Activated CD4-positive, alpha-beta T cell treated with anti-CD3 and anti-CD28 coated beads, Interleukin-2, amount 10 ng/mL, durations not matched to agents 7 days and 5 days (primary cell): Measurements from ENCODE around the gene SLC6A9. TPM values are rescaled to one million over a fixed set of nuclear protein-coding genes. Genes with fewer than 3 reads are reported as not detected.

Source experiments
- CTCF ChIA-PET: fragments of 350-600 bp; sonication (Branson Sonifier 250); formaldehyde crosslinking; loops from one replicate; lab custom pipeline; 2021; ENCODE audit warnings: antibody characterized with exemption; lab: Charles Lee
- POLR2A ChIA-PET: fragments of 350-600 bp; sonication (Branson Sonifier 250); formaldehyde crosslinking; loops from one replicate; lab custom pipeline; 2021; ENCODE audit warnings: antibody characterized with exemption; lab: Charles Lee
- DNase-seq: peaks from one replicate; pipeline ENCODE4 v3.0.0-alpha.2; 2020
- H3K27ac Mint-ChIP-seq: one replicate; pipeline ENCODE4 v1.8.0; 2021; ENCODE audit warnings: mild to moderate bottlenecking, moderate library complexity, mixed read lengths
- H3K27me3 Mint-ChIP-seq: one replicate; pipeline ENCODE4 v1.8.0; 2021; ENCODE audit warnings: mixed read lengths
- H3K36me3 Mint-ChIP-seq: one replicate; pipeline ENCODE4 v1.8.0; 2021; ENCODE audit warnings: low read depth, mixed read lengths
- H3K4me1 Mint-ChIP-seq: one replicate; pipeline ENCODE4 v1.8.0; 2021; ENCODE audit warnings: mixed read lengths
- H3K4me3 Mint-ChIP-seq: one replicate; pipeline ENCODE4 v1.8.0; 2021; ENCODE audit warnings: mild to moderate bottlenecking, moderate library complexity, mixed read lengths
- H3K9me3 Mint-ChIP-seq: one replicate; pipeline ENCODE4 v1.8.0; 2021; ENCODE audit warnings: mixed read lengths
- total RNA-seq, 2 experiments: library from RNA; stranded (reverse); gene quantifications; one replicate each; pipeline ENCODE4 v1.2.3, GENCODE V29; 2021

The SLC6A9 gene
- total RNA-seq, 2 experiments from 2014 or later, result 4.0 to 4.8 TPM

DNA sequence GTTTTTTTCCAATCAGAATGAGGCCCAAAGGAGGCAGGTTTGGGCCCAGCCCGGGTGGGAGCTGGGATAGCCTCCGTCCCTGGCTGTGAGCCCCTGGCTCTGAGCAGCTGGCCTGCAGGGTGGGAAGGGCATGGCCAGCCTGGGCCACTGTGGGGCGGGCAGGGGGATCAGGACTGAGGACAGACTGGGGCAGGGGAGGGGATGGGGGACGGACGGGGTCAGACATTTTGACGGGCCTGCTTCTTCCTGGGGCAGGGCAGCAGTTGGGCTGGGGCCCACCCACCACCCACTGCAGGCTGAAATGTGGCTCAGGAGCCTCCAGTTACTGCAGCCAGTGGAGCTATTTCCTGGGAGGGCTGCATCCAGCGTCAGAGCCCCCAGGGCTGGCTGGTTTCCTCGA lies 2.5 kb upstream of the SLC6A9 start:
- Mint-ChIP-seq H3K4me3 (no peak overlapping the region), H3K36me3 (no peaks in the 10 kb centered on the region), H3K27me3 (peaks cover 1% of the 10 kb centered on the region), H3K4me1 (peaks cover 30% of the 10 kb centered on the region), H3K27ac (no peak overlapping the region), H3K9me3 (no peaks in the 10 kb centered on the region)
- ChIA-PET POLR2A (no interaction called here), CTCF (interaction anchor here (0.6 to 2.6 kb wide), 5 partner anchors 11 to 516 kb away, joined by 3 to 7 read pairs (median 3); no protein-coding TSS in a partner anchor)
- no peak for DNase-seq

DNA sequence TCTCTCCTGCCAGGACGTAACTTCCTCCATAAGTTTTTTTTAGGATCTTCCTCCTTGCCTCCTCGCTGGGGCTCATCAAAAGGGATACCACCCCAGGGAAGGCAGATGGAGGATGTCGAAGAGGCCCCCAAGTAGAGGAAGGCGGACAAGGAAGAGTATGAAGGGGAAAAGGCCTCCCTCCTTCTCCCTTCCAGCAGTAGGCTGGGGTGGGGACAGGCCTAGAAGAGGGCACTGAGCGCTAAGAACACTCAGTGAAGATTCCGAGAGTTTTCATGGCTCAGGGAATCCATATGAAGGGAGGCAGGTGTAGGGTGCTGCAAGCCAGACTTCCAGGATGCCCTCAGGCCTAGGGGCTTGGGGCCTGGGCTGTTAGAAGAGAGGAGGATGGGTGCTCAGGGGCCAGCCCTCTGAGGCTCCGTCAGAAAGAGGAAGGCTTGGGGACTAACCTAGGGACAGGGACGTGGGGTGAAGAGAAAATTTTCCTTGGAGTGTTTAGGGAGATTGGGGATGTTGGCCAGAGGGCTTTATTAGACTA lies 1.8 kb upstream of the SLC6A9 start:
- no peak for DNase-seq
- ChIA-PET CTCF (interaction anchor here (1.3 kb wide), 1 partner anchor 10 kb away, joined by 3 read pairs; no protein-coding TSS in a partner anchor), POLR2A (no interaction called here)
- Mint-ChIP-seq H3K27ac (peak overlapping the region; percentile 3), H3K4me3 (no peak overlapping the region), H3K4me1 (peaks cover 34% of the 10 kb centered on the region), H3K9me3 (no peaks in the 10 kb centered on the region), H3K27me3 (peaks cover 1% of the 10 kb centered on the region), H3K36me3 (no peaks in the 10 kb centered on the region)

DNA sequence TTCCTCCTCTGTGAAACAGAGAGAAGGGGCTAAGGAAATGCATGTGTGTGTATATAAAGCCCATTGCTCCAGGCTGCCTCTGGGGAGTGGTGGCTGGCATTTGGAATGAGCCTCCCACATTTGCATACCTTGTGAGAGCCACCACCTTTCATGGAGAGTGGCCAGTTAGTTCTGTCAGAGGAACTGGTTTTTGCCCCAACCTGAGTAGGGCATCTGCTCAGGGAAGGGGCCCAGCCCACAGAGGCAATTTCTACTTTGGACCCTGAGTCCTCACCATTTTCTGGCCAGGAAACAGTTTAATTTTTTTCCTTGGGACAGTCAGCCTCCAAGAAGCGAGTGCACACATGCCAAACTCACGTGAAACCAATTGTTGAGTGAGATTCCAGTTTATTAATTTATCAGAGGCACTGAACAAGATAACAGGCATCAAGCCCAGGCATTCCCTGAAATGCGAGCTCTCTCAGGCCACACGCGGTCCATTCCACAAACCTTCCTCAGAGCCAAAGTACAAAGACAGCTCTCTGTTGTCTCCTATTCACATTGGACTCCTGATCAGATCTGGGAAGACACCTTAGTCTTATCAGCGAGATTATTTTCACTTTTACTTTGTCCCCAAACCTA lies 1.0 kb upstream of the SLC6A9 start:
- H3K36me3 Mint-ChIP-seq, result no peaks in the 10 kb centered on the region
- DNase-seq, result no peak
- POLR2A ChIA-PET, result no interaction called here
- H3K9me3 Mint-ChIP-seq, result no peaks in the 10 kb centered on the region
- H3K4me3 Mint-ChIP-seq, result peak overlapping the region; percentile 84
- CTCF ChIA-PET, result no interaction called here
- H3K27me3 Mint-ChIP-seq, result peaks cover 1% of the 10 kb centered on the region
- H3K27ac Mint-ChIP-seq, result no peak overlapping the region
- H3K4me1 Mint-ChIP-seq, result peaks cover 37% of the 10 kb centered on the region

DNA sequence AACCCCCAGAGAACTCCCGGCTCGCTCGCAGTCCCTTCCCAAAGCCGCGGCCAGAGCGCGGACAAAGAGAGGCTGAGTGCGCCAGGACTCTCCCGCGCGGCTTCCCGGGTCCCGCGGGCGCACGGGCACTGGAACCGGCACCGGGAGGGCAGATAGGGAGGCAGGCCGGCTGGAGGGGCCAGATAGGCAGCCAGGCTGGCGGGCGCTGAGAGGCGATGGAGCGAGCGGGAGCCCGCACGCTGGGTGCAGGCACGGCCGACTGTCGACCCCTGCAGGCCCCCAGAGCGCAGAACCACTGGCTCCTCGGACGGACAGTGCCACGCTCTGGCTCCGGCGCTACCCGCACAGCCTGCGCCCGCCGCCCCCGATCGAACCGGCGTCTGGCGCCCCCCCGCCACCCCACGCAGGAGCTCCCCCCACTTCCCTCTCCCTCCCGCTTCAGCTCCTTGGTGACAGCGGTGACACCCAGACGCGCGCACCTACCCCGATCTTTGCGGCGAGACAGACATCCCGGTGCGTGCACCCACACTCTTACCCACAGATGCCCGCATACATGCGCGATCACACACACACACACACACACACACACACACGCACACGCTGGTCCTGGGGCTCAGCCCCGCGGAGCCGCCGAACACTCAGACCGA lies 534 bp downstream of the SLC6A9 start:
- peak; percentile 52 for DNase-seq
- CTCF ChIA-PET, result interaction anchor here (1.6 to 1.8 kb wide), 2 partner anchors 13 to 17 kb away, joined by 6 to 8 read pairs; no protein-coding TSS in a partner anchor
- H3K36me3 Mint-ChIP-seq, result no peaks in the 10 kb centered on the region
- peaks cover 37% of the 10 kb centered on the region for H3K4me1 Mint-ChIP-seq
- POLR2A ChIA-PET, result no interaction called here
- H3K27ac Mint-ChIP-seq, result peak overlapping the region; percentile 80
- H3K9me3 Mint-ChIP-seq, result no peaks in the 10 kb centered on the region
- H3K27me3 Mint-ChIP-seq, result peaks cover 1% of the 10 kb centered on the region
- H3K4me3 Mint-ChIP-seq, result peak overlapping the region; percentile 84

DNA sequence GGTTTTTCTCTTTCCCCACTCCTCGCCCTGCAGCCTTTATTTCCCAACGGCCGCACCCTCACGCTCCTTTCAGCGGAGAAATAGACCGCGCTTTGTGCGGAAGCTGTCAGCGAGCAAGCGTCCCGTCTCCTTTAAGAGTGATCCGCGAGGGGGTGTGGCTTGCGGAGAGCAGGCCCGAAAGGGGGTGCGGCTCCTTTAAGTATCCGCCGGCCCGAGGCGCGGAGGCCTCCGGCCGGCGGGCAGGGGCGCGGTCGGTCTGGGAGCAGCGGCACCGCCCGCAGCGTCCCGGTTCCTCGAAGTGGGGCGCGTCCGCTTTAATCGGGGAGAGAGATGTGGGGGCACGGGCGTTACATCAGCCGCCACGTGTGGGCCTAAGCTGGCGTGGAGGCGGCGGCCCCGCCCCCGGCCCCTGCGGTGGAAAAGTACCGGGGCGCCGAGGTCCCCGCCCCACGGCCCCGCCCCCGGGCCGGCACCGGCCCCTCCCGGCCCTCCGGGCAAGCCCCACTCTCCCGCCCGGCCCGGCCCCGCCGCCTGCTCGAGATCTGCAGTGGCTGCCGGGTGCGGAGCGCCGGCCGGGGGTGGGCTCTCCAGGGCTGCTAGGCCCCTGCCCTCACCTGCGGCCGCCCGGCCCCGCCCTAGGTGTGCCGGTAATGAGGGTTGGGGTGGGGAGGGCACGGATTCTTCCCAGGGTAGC lies 1.2 kb downstream of the SLC6A9 start:
- H3K27me3 Mint-ChIP-seq, result peaks cover 1% of the 10 kb centered on the region
- no peaks in the 10 kb centered on the region for H3K36me3 Mint-ChIP-seq
- peak overlapping the region; percentile 93 for H3K27ac Mint-ChIP-seq
- POLR2A ChIA-PET, result no interaction called here
- peak; percentile 92 for DNase-seq
- no peaks in the 10 kb centered on the region for H3K9me3 Mint-ChIP-seq
- CTCF ChIA-PET, result interaction anchor here (1.6 to 1.8 kb wide), 2 partner anchors 14 to 17 kb away, joined by 6 to 8 read pairs; no protein-coding TSS in a partner anchor
- H3K4me1 Mint-ChIP-seq, result peaks cover 37% of the 10 kb centered on the region
- H3K4me3 Mint-ChIP-seq, result peak overlapping the region; percentile 84

DNA sequence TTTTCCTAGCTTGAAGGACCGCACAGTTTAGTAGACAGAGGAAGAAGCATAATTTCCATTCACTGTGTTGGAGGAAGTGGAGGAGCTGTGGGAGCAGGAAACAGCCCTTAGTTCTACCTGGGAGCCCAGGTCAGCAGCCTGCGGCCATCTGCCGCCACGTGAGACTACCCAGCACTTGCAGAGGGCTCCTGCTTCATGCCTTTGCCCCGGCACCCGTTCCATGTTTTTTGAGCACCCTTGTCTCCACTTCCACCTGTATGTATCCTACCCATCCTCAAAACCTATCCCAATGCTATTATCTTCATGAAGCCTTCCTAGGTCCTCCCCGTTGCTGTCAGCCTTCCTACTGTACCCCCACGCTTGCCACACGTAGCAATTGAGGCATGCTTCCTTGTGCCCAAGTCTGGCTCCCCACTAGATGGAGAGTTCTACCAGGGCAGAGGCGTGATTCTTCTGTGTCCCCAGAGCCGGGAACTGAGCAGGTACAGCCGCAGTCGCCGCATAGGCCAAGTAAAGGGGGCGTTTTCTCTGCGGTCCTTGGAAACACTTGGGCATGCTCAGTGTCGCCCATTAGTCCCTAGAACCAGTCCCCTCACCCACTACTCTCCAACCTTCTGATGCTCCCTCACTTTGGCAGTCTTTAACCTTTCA lies 1.9 kb downstream of the SLC6A9 start:
- H3K4me3 Mint-ChIP-seq, result peak overlapping the region; percentile 80
- H3K27me3 Mint-ChIP-seq, result peaks cover 1% of the 10 kb centered on the region
- no peak for DNase-seq
- peak overlapping the region; percentile 93 for H3K27ac Mint-ChIP-seq
- CTCF ChIA-PET, result interaction anchor here (1.6 to 1.8 kb wide), 3 partner anchors 14 to 19 kb away, joined by 4 to 8 read pairs (median 6); no protein-coding TSS in a partner anchor
- no peaks in the 10 kb centered on the region for H3K9me3 Mint-ChIP-seq
- POLR2A ChIA-PET, result no interaction called here
- peaks cover 37% of the 10 kb centered on the region for H3K4me1 Mint-ChIP-seq
- no peaks in the 10 kb centered on the region for H3K36me3 Mint-ChIP-seq

DNA sequence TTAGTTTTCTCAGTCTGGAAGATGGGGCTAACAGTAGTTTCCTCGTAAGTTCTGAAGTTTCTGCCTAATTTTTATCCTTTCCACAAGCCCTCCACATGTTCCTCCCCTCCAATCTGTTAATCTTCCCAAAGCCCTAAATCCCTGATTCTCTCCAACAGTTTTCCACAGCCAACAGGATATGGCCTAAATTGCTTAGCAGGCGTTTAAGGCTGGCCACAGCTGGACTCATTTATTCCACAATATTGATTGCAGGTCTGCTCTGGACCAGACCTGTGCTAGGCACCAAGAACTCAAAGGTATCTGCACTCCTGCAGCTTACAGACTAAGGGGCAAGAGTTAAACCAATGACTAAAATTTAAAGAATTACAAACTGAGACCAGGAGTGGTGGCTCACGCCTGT lies 3.9 kb downstream of the SLC6A9 start:
- Mint-ChIP-seq H3K4me3 (no peak overlapping the region), H3K27ac (no peak overlapping the region), H3K27me3 (peaks cover 1% of the 10 kb centered on the region), H3K36me3 (no peaks in the 10 kb centered on the region), H3K4me1 (peaks cover 30% of the 10 kb centered on the region), H3K9me3 (no peaks in the 10 kb centered on the region)
- ChIA-PET CTCF (interaction anchor here (0.7 to 2.1 kb wide), 4 partner anchors 9 to 25 kb away, joined by 3 to 6 read pairs (median 4); no protein-coding TSS in a partner anchor), POLR2A (no interaction called here)
- no peak for DNase-seq

DNA sequence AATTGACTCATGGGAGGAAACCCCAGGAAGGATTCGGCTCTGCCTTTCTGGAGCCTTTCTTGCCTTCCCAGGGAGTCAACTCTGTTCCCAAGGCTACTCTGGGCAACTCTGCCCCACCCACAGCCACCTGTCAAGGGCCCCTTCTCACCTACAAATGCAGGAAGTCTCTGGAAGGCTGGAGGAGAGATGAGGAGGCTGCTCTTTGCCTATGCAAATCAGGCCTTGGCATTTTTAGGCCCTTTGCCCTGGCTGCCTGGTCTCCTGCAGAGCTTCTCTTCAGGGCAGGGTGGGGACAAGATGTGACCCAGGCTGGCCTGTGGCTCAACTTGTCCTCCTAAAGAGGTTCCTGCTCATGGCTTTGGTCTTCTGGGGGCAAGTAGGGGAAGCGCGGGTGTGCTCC lies 5.4 kb downstream of the SLC6A9 start:
- H3K4me3 Mint-ChIP-seq, result no peak overlapping the region
- no peaks in the 10 kb centered on the region for H3K36me3 Mint-ChIP-seq
- H3K27ac Mint-ChIP-seq, result no peak overlapping the region
- POLR2A ChIA-PET, result no interaction called here
- no peak for DNase-seq
- peaks cover 18% of the 10 kb centered on the region for H3K4me1 Mint-ChIP-seq
- H3K27me3 Mint-ChIP-seq, result no peaks in the 10 kb centered on the region
- CTCF ChIA-PET, result interaction anchor here (2.1 kb wide), 1 partner anchor 11 kb away, joined by 5 read pairs; no protein-coding TSS in a partner anchor
- no peaks in the 10 kb centered on the region for H3K9me3 Mint-ChIP-seq

DNA sequence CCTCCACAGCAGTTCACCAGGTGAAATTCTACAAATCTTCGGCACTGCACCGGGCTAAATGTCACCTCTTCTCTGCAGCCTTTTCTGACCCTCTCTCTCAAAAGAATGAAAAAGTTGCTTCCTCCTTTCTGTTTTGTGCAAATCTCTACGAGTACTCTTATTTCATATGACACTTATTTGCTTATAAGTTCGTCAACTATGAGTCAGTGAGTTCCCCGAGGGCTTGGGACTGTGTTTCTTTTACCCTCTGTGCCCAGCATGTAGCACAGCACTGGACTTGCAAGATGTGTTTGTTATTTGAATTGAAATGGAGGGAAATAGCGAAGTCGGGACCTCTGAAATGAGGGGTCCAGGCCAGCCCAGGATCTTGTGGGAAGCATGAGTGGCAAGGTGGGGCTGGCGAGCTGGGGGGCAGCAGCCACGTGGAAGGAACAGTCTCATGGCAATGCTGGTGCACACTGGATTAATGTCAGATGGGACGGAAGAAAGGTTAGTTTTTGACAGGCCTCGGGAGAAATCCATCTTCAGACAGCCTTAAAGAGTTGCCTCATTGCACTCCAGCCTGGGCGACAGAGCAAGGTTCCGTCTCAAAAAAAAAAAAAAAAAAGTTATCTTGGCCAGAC lies 6.2 kb downstream of the SLC6A9 start:
- H3K27me3 Mint-ChIP-seq, result no peaks in the 10 kb centered on the region

DNA sequence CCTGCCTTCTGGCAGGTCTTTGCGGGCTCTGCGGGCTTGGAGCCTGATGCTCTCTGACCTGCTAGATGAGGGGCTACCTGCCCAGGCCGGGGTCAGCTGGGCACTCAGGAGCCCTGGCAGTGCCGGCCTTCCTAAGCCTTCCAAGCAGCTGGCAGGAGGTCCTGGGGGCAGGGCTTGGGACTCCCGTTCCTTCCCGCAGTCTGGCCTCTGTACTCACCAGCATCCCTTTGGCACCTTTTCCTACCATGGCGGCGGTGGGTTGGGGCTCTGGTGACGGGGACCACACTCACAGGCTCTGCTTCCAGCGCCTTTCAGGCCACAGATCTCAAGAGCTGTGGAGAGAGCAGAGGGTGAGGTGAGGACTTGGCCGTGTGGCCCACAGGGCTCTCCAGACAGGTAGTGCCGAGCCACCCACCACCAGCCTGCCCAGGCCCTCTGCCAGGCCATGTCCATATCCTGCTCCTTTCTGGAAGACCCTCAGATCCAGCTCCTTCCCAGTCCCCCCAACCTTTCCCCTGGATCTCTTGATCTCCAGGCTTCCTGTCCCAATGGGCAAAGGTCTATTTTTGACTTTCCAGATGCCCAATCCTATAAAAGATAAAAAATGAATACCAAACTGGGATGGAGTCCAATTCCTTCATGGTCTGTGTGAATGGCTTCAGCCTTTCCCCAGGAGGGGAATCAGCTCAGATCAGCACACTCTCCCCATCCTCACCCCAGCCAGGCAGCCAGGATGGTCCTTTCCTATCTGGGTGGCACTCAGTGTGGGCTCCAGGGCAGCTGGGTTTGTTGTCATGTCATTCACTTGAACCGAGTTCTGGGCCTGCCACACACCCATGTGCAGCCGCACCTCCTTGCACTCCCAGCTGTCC lies 7.0 kb downstream of the SLC6A9 start:
- H3K4me1 Mint-ChIP-seq, result peaks cover 12% of the 10 kb centered on the region
- no peaks in the 10 kb centered on the region for H3K36me3 Mint-ChIP-seq
- H3K9me3 Mint-ChIP-seq, result no peaks in the 10 kb centered on the region
- H3K27me3 Mint-ChIP-seq, result no peaks in the 10 kb centered on the region
- ChIA-PET CTCF (interaction anchor here (0.6 to 1.8 kb wide), 4 partner anchors 10 to 79 kb away, joined by 3 read pairs; no protein-coding TSS in a partner anchor), POLR2A (no interaction called here)
- DNase-seq, result no peak
- no peak overlapping the region for H3K4me3 Mint-ChIP-seq
- H3K27ac Mint-ChIP-seq, result no peak overlapping the region

More for the DNA sequence above, 6.2 kb downstream of the SLC6A9 start:
- Mint-ChIP-seq H3K4me3 (no peak overlapping the region), H3K4me1 (peaks cover 18% of the 10 kb centered on the region), H3K36me3 (no peaks in the 10 kb centered on the region), H3K27ac (no peak overlapping the region), H3K9me3 (no peaks in the 10 kb centered on the region)
- DNase-seq, result no peak
- ChIA-PET POLR2A (no interaction called here), CTCF (interaction anchor here (0.6 to 0.7 kb wide), 2 partner anchors 11 to 27 kb away, joined by 3 read pairs; no protein-coding TSS in a partner anchor)
